CD4-positive, alpha-beta memory T cell (primary cell): Measurements from ENCODE around the gene BAG3. TPM values are rescaled to one million over a fixed set of nuclear protein-coding genes. Genes with fewer than 3 reads are reported as not detected.

ENCODE experiments used
- CTCF ChIA-PET: fragments of 350-600 bp; sonication (Branson Sonifier 250); formaldehyde crosslinking; loops from one replicate; lab custom pipeline; 2021; ENCODE audit warnings: inconsistent platforms; ENCODE audit not compliant: partially characterized antibody; lab: Charles Lee
- POLR2A ChIA-PET: fragments of 350-600 bp; sonication (Branson Sonifier 250); formaldehyde crosslinking; loops from one replicate; lab custom pipeline; 2021; ENCODE audit not compliant: partially characterized antibody; lab: Charles Lee
- DNase-seq, 5 donors: peaks; one replicate each; pipeline versions ENCODE4 v3.0.0 to v3.0.0-alpha.2; 2020 to 2022; ENCODE audit warnings: mixed read lengths in 1 of 5
- H3K27ac ChIP-seq: one replicate; pipeline ENCODE4 v1.7.0; 2013; ENCODE audit warnings: low read depth, low read length
- H3K27me3 ChIP-seq: 2 replicates; pipeline ENCODE4 v1.7.0; 2013; ENCODE audit warnings: mild to moderate bottlenecking, low read length, moderate library complexity; ENCODE audit not compliant: insufficient read depth
- H3K36me3 ChIP-seq: 2 replicates; pipeline ENCODE4 v1.7.0; 2013; ENCODE audit warnings: mild to moderate bottlenecking, low read length, moderate library complexity; ENCODE audit not compliant: insufficient read depth
- H3K4me1 ChIP-seq: 2 replicates; pipeline ENCODE4 v1.7.0; 2013; ENCODE audit warnings: mild to moderate bottlenecking, low read length, moderate library complexity; ENCODE audit not compliant: insufficient read depth
- H3K4me3 ChIP-seq, 2 donors: one replicate each; pipeline ENCODE4 v1.7.0; 2013; ENCODE audit warnings: low read length in 2 of 2, mild to moderate bottlenecking in 1 of 2
- H3K9me3 ChIP-seq, 2 donors: one replicate each; pipeline ENCODE4 v1.7.0; 2013; ENCODE audit warnings: low read length in 2 of 2, control low read depth in 1 of 2; ENCODE audit not compliant: control insufficient read depth in 1 of 2
- H3K27ac Mint-ChIP-seq, 7 donors: one replicate each; pipeline ENCODE4 v1.8.0; 2020 to 2021; ENCODE audit warnings: mixed read lengths in 7 of 7, mild to moderate bottlenecking in 6 of 7, inconsistent platforms in 3 of 7, moderate library complexity in 3 of 7
- H3K27me3 Mint-ChIP-seq, 2 donors: one replicate each; pipeline ENCODE4 v1.8.0; 2020 to 2021; ENCODE audit warnings: mixed read lengths in 2 of 2
- H3K36me3 Mint-ChIP-seq, 2 donors: one replicate each; pipeline ENCODE4 v1.8.0; 2020 to 2021; ENCODE audit warnings: mixed read lengths in 2 of 2, inconsistent platforms in 1 of 2, mild to moderate bottlenecking in 1 of 2
- H3K4me1 Mint-ChIP-seq, 4 donors: one replicate each; pipeline ENCODE4 v1.8.0; 2020 to 2021; ENCODE audit warnings: mixed read lengths in 4 of 4, mild to moderate bottlenecking in 1 of 4
- H3K4me3 Mint-ChIP-seq, 8 donors: one replicate each; pipeline ENCODE4 v1.8.0; 2020 to 2021; ENCODE audit warnings: mixed read lengths in 8 of 8, mild to moderate bottlenecking in 7 of 8, moderate library complexity in 6 of 8, inconsistent platforms in 3 of 8
- H3K9me3 Mint-ChIP-seq, 8 donors: one replicate each; pipeline ENCODE4 v1.8.0; 2020 to 2021; ENCODE audit warnings: mixed read lengths in 8 of 8, mild to moderate bottlenecking in 5 of 8, inconsistent platforms in 3 of 8, moderate library complexity in 1 of 8
- intact Hi-C: fragments of 100-400 bp; cut with micrococcal nuclease; formaldehyde crosslinking; loops from one replicate; pipeline ENCODE4 v1.15.1; 2023
- polyA plus RNA-seq, 2 donors: library from polyadenylated mRNA; unstranded; fragments of 300-500 nt; fragmentation: Illumina TruSeq; gene quantifications; one replicate each; pipeline ENCODE4 v1.2.3, GENCODE V29; 2021
- total RNA-seq, 2 experiments: library from RNA; stranded (reverse); gene quantifications; one replicate each; pipeline ENCODE4 v1.2.3, GENCODE V29; 2021

BAG3 gene
- total and polyA plus RNA-seq, 4 experiments from 2014 or later, result 8.5 to 27.3 (median 21.2) TPM

DNA sequence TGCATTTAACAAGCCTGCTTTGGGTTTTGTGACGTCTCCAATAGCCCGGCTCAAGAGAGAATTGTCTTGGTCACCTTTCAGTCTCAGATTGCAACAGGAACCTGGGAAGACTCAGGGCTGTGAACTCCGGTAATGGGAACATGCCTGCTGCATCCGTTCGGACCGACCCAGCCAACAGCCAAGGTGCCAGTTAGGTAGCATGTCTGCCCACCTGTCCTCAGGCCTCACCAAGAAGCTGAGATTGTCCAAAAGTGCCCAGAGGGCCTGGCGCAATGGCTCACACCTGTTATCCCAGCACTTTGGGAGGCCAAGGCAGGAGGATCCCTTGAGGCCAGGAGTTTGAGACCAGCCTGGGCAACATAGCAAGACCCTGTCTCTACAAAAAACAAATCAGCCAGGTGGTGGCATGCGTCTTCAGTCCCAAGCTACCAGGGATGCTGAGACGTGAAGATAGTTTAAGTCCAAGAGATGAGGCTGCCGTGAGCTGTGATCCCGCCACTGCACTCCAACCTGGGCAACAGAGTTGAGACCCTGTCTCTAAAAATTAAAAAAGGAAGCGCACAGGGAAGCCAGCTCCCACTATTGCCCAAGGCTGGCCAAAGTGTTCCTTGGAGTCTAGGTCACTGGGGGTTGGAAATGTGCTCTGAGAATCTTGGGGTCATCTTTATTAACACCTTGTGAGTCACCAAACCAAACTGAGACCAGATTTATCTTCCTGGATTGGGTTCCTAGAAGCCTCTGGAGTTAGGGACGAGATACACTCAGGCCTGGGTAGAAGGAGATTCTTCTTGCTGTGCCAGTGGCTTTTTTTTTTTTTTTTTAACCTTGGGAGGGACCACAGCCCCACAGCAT lies 26.9 kb downstream of the BAG3 start:
- Mint-ChIP-seq H3K4me1 (peaks cover 5 to 22% (median 16%) of the 10 kb centered on the region in 4 donors), H3K4me3 (no peak overlapping the region), H3K27me3 (peaks cover 1% of the 10 kb centered on the region in 2 donors), H3K27ac (no peak overlapping the region), H3K36me3 (peaks cover 28 to 40% of the 10 kb centered on the region in 2 donors), H3K9me3 (no peaks in the 10 kb centered on the region)
- H3K27ac ChIP-seq, result no peak overlapping the region
- H3K36me3 ChIP-seq, result peaks cover 15% of the 10 kb centered on the region
- ChIA-PET POLR2A (no interaction called here), CTCF (interaction anchor here (0.6 to 2.1 kb wide), 3 partner anchors 9 to 35 kb away, joined by 3 to 7 read pairs (median 6); no protein-coding TSS in a partner anchor)
- DNase-seq, result no peak
- H3K4me3 ChIP-seq, result no peak overlapping the region
- H3K27me3 ChIP-seq, result no peaks in the 10 kb centered on the region
- no peaks in the 10 kb centered on the region for H3K9me3 ChIP-seq
- peaks cover 19% of the 10 kb centered on the region for H3K4me1 ChIP-seq
- intact Hi-C loops, result no loop called here

GRCh38 chr10:119679480-119679829 lies 28.3 kb downstream of the BAG3 start:
- Mint-ChIP-seq H3K36me3 (peaks cover 15 to 27% of the 10 kb centered on the region in 2 donors), H3K9me3 (no peaks in the 10 kb centered on the region), H3K27ac (no peak overlapping the region), H3K4me1 (peaks cover 5 to 22% (median 14%) of the 10 kb centered on the region in 4 donors), H3K27me3 (peaks cover 1% of the 10 kb centered on the region in 2 donors), H3K4me3 (no peak overlapping the region)
- Histone ChIP-seq H3K27ac (no peak overlapping the region), H3K27me3 (no peaks in the 10 kb centered on the region), H3K36me3 (peaks cover 2% of the 10 kb centered on the region), H3K4me3 (no peak overlapping the region), H3K9me3 (no peaks in the 10 kb centered on the region), H3K4me1 (peaks cover 19% of the 10 kb centered on the region)
- ChIA-PET CTCF (interaction anchor here (0.6 to 1.7 kb wide), 2 partner anchors 37 to 136 kb away, joined by 3 to 6 read pairs; no protein-coding TSS in a partner anchor), POLR2A (no interaction called here)
- intact Hi-C loops, result no loop called here
- DNase-seq, result no peak

DNA sequence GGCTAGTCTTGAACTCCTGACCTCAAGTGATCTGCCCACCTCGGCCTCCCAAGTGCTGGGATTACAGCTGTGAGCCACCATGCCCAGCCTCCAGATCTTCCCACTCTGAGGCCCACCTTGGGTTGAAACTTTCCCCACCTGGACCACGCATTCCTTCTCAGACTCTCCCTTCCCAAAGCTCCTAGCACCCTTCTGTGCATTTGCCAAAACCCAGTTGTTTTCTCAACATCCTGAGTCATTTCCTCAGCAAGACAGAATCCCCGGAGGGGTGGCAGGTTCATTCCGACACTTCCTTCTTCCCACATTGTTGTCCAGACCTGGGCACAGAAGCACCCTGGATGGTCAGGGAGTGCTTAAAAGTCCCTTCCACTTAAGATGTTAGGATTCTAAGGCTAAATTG lies 28.9 kb downstream of the BAG3 start:
- peaks cover 19% of the 10 kb centered on the region for H3K4me1 ChIP-seq
- Mint-ChIP-seq H3K4me1 (peaks cover 5 to 22% (median 14%) of the 10 kb centered on the region in 4 donors), H3K36me3 (peaks cover 14 to 26% of the 10 kb centered on the region in 2 donors), H3K27ac (no peak overlapping the region), H3K9me3 (no peaks in the 10 kb centered on the region), H3K27me3 (peaks cover 1% of the 10 kb centered on the region in 2 donors), H3K4me3 (no peak overlapping the region)
- H3K9me3 ChIP-seq, result no peaks in the 10 kb centered on the region
- CTCF ChIA-PET, result interaction anchor here (1.5 to 10.0 kb wide), 3 partner anchors 37 to 180 kb away, joined by 3 to 105 read pairs (median 6); no protein-coding TSS in a partner anchor
- H3K4me3 ChIP-seq, result no peak overlapping the region
- H3K36me3 ChIP-seq, result no peaks in the 10 kb centered on the region
- intact Hi-C loops, result no loop called here
- no peak overlapping the region for H3K27ac ChIP-seq
- DNase-seq, result no peak
- POLR2A ChIA-PET, result no interaction called here
- no peaks in the 10 kb centered on the region for H3K27me3 ChIP-seq

DNA sequence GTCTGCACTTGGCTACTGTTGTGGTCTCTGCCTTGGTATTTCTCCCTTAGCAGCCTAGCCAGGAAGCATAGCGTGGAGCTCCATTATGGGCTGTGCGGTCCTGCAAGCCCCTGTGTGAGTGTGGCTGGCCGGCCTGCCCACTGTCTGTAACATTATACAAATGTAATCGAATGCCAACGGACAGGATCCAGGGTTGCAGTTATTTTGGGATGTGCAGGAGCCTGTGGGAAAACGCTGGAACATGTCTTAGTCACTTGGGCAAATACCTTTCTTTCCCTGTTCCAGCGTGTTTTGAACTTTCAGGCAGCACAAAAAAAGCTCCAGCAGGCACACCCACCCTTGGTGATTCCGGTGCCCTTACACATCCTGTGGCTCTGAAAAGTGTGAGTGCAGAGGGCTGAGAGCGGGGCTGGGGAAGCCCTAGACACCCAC lies 29.5 kb downstream of the BAG3 start:
- H3K4me1 ChIP-seq, result peaks cover 19% of the 10 kb centered on the region
- peak overlapping the region in 2 of 7 donors; percentile 29 to 30 for H3K27ac Mint-ChIP-seq
- no peaks in the 10 kb centered on the region for H3K9me3 ChIP-seq
- H3K36me3 Mint-ChIP-seq, result peaks cover 14 to 22% of the 10 kb centered on the region in 2 donors
- H3K36me3 ChIP-seq, result no peaks in the 10 kb centered on the region
- intact Hi-C loops, result no loop called here
- no peak overlapping the region for H3K27ac ChIP-seq
- H3K4me3 ChIP-seq, result no peak overlapping the region
- peaks cover 1% of the 10 kb centered on the region in 2 donors for H3K27me3 Mint-ChIP-seq
- H3K4me1 Mint-ChIP-seq, result peaks cover 5 to 22% (median 14%) of the 10 kb centered on the region in 4 donors
- no peaks in the 10 kb centered on the region for H3K9me3 Mint-ChIP-seq
- H3K4me3 Mint-ChIP-seq, result no peak overlapping the region
- CTCF ChIA-PET, result interaction anchor here (1.5 to 10.0 kb wide), 2 partner anchors 71 to 180 kb away, joined by 3 to 105 read pairs; no protein-coding TSS in a partner anchor
- POLR2A ChIA-PET, result interaction anchor here (0.6 to 0.7 kb wide), 2 partner anchors 17 to 27 kb away, joined by 3 read pairs; no protein-coding TSS in a partner anchor
- no peaks in the 10 kb centered on the region for H3K27me3 ChIP-seq
- DNase-seq, result no peak

- H3K4me3 ChIP-seq, result peak overlapping the region in 1 of 2 donors; percentile 60
- Mint-ChIP-seq H3K4me1 (peaks cover 7 to 22% (median 16%) of the 10 kb centered on the region in 4 donors), H3K9me3 (no peaks in the 10 kb centered on the region), H3K4me3 (peak overlapping the region; percentile 70 to 84 (median 79)), H3K27ac (peak overlapping the region; percentile 51 to 84 (median 77)), H3K36me3 (no peaks in the 10 kb centered on the region), H3K27me3 (peaks cover 1% of the 10 kb centered on the region in 2 donors)
- H3K36me3 ChIP-seq, result no peaks in the 10 kb centered on the region
- intact Hi-C loops, result loop anchor here (1.0 to 2.0 kb wide), 4 partner anchors 34 to 173 kb away; no protein-coding TSS in a partner anchor
- DNase-seq, result peak; percentile 76 to 85 (median 78)
- H3K27ac ChIP-seq, result no peak overlapping the region
- ChIA-PET POLR2A (interaction anchor here (0.8 to 2.2 kb wide), 7 partner anchors 22 to 173 kb away, joined by 3 to 6 read pairs (median 4); partner anchors contain the start of genes BAG3 and INPP5F), CTCF (interaction anchor here (0.7 to 10.0 kb wide), 40 partner anchors 9 to 651 kb away, joined by 3 to 105 read pairs (median 4); partner anchors contain the start of gene INPP5F)
- H3K4me1 ChIP-seq, result peaks cover 19% of the 10 kb centered on the region
- no peaks in the 10 kb centered on the region for H3K27me3 ChIP-seq
- H3K9me3 ChIP-seq, result no peaks in the 10 kb centered on the region
Measured at GRCh38 chr10:119686465-119687191, 35.4 kb downstream of the BAG3 start.

GRCh38 chr10:119687192-119688032 lies 36.2 kb downstream of the BAG3 start:
- H3K27ac Mint-ChIP-seq, result peak overlapping the region in 6 of 7 donors; percentile 9 to 84 (median 71)
- H3K4me1 Mint-ChIP-seq, result peaks cover 3 to 17% (median 10%) of the 10 kb centered on the region in 4 donors
- H3K27me3 ChIP-seq, result no peaks in the 10 kb centered on the region
- peaks cover 13% of the 10 kb centered on the region for H3K4me1 ChIP-seq
- no peak for DNase-seq
- CTCF ChIA-PET, result interaction anchor here (0.7 to 10.0 kb wide), 35 partner anchors 8 to 650 kb away, joined by 3 to 105 read pairs (median 4); partner anchors contain the start of gene INPP5F
- H3K9me3 ChIP-seq, result no peaks in the 10 kb centered on the region
- no peaks in the 10 kb centered on the region for H3K9me3 Mint-ChIP-seq
- no peaks in the 10 kb centered on the region for H3K27me3 Mint-ChIP-seq
- no peaks in the 10 kb centered on the region for H3K36me3 Mint-ChIP-seq
- H3K36me3 ChIP-seq, result no peaks in the 10 kb centered on the region
- no peak overlapping the region for H3K4me3 ChIP-seq
- intact Hi-C loops, result loop anchor here (2.0 kb wide), 1 partner anchor 35 kb away; no protein-coding TSS in a partner anchor
- POLR2A ChIA-PET, result interaction anchor here (1.2 to 2.2 kb wide), 5 partner anchors 22 to 172 kb away, joined by 3 to 6 read pairs (median 4); partner anchors contain the start of genes BAG3 and INPP5F
- no peak overlapping the region for H3K27ac ChIP-seq
- H3K4me3 Mint-ChIP-seq, result peak overlapping the region in 3 of 8 donors; percentile 76 to 80 (median 78)
